H1 (cell line): ENCODE results near the gene UCP2.

Source experiments
- ATF3 ChIP-seq: IDR thresholded peaks from 2 replicates; pipeline ENCODE4 v1.6.1; 2011; ENCODE audit warnings: low read depth, mild to moderate bottlenecking, low read length; ENCODE audit not compliant: insufficient read depth
- CTCF ChIP-seq, 3 experiments: IDR thresholded peaks; 1 replicate in 2 of 3; 2 replicates in 1 of 3; pipeline versions ENCODE4 v1.5.1 to v1.6.1; 2011; ENCODE audit warnings: low read length in 3 of 3, mild to moderate bottlenecking in 3 of 3, inconsistent platforms in 2 of 3, low read depth in 1 of 3, moderate library complexity in 1 of 3; ENCODE audit not compliant: insufficient read depth in 1 of 3; ENCODE audit errors: control extremely low read depth in 1 of 3
- TAF7 ChIP-seq: optimal IDR thresholded peaks from 2 replicates; pipeline ENCODE3; 2011; ENCODE audit warnings: low read depth, mild to moderate bottlenecking, inconsistent platforms, low read length, moderate library complexity, borderline replicate concordance

DNA sequence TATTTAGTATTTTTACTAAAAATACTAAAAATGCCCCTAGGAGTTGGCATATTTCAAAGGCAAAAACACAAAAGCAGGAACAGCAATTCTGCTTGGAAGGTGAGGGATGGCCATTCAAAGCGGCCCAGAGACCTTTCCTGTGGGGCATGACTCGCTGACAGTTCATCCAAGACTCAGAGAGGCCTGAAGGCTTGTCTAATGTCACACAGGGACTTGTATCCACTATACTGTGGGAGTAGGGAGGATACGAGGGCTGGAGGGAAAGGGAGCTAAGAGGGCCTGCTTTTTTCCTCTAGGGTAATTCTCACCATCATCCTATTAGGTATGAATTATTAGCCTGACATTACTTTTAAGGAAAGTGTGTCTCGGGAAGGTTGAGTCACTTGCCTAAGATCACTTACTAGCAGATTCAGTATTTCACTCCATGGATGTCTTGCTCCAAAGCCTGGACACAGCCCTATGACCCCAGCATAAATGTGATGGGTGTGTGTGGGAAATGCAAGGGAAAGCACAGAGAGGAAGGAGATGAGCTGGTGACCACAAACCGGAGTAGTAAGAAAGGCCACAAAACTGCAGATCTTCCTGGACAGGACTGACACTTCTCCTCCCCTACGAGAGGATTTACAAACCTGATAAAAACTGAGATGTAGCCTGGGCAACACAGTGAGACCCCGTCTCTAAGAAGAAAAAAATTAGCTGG is 43.0 kb upstream of the UCP2 start:
- TF ChIP-seq CTCF (IDR thresholded peaks at IDR 0.05; ENCODE audit: control extremely low read depth in 1 of 3, insufficient read depth in 1 of 3, low read depth in 1 of 3, low read length in 3 of 3): no peak
- no peak for TF ChIP-seq ATF3
- no peak for TF ChIP-seq TAF7
